Measurements from ENCODE around the gene SURF1.
"Not testable (repeated sequence)": the region's sequence is repeated elsewhere in the genome, so short reads cannot be mapped to it uniquely, and the experiment has no call there.

SURF1 gene

DNA sequence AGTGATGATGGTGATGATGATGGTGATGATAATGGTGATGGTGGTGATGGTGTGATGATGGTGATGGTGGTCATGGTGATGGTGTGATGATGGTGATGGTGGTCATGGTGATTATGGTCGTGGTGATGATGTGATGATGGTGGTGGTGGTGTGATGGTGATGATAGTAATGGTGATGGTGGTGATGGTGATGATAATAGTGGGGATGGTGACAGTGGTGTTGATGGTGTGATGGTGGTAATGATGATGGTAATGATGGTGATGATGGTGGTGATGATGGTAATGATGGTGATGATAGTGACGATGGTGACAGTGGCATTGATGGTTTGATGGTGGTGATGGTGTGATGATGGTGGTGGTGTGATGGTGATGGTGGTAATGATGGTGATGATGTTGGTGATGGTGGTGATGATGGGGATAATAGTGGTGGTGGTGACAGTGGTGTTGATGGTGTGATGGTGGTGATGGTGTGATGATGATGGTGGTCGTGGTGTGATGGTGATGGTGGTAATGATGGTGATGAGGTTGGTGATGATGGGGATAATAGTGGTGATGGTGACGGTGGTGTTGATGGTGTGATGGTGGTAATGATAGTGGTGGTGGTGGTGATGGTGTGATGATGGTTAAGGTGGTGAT, 26.3 kb upstream of the SURF1 start:
- DNase-seq, result no peak

GRCh38 chr9:133380734-133381133, 24.4 kb upstream of the SURF1 start:
- DNase-seq, result no peak

DNA sequence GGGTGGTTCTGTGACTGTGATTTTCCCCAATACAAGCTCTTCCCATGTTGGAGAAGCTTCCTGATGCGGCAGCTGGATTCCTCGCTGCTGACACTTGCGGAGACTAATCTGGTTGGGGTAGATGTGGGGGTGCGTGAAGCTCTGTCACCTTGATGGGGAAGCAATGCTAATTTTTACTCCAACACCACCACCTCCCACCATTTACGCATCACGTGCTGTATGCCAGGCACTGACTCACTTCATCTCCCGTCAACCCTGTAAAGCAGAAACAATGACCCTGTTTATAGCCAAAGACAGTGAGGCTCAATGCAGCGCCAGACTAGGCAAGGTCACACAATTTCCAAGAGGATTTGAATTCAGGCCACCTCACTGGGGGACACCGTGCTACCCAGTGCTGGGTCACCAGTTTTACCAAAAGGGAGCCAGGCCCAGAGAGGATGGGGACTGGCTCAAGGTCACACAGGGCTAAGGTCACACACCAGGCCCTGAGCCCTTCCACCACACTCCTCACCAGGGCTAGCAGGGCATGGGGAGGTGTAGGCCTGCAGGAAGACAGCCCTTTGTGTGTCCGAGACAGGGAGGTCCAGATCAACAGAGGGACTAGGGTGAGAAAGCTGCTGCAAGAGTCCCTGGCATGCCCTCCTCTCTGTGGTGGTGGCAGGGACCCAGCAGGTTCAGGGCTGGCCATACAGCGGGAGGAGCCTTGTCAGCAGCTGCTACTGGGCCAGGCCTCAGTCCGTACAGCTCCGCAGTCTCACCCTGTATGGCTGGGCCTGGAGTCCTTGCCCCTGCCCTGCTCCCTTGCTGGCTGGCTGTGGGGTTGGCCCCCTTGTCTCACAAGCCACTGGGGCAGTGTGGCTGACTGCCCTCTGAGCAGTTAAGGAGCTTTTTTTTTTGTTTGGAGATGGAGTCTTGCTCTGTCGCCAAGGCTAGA, 23.1 kb upstream of the SURF1 start:
- DNase-seq, result no peak

DNA sequence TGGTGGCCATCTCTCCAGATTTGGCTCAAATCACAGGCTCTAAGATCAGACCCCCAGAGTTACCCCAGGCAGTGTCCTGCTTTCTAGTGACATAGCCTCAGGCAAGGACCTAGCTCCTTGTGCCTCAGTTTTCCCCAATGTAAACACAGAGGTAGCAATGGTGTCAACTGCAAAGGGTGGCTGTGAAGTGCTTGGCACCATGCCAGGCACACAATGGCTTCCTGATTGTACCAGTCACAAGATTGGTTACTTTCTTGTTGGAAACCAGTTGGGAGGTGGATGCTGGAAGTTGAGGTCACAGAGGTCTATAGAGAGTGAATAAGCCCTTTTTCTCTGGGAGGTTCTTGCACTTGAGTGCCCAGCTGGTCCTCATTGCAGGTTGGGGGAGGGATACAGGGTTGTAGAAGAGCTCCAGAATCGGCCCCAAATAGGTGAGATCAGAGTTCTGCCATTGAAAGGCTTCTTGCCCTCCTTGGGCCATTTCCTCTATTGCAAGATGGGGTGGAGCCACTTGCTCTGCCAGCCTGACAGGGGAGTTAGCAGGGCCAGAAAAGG, 22.2 kb upstream of the SURF1 start:
- DNase-seq, result no peak

DNA sequence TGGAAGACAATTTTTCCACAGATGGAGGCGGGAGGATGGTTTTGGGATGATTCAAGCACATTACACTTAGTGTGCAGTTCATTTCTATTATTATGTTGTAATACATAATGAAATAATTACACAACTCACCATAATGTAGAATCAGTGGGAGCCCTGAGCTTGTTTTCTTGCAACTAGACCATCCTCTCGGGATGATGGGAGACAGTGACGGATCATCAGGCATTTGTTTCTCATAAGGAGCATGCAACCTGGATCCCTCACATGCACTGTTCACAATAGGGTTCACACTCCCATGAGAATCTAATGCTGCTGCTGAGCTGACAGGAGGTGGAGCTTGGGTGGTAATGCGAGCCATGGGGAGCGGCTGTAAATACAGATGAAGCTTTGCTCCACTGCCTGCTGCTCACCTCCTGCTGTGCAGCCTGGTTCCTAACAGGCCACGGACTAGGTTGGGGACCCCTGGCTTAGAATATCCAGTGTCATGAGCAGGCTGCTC, 21.5 kb upstream of the SURF1 start:
- no peak for DNase-seq

GRCh38 chr9:133377280-133377679, 21.0 kb upstream of the SURF1 start:
- not testable (repeated sequence) for DNase-seq

- peak; percentile 88 to 97 (median 91) for DNase-seq
Measured at GRCh38 chr9:133375724-133376654, 19.7 kb upstream of the SURF1 start, which contains the start of the genes STKLD1 and SURF4. STKLD1 (plus strand) TSS chr9:133376366; CDS start chr9:133376474, 108 bp downstream. SURF4 (minus strand) TSS chr9:133376060; CDS start chr9:133375969, 91 bp downstream.

DNA sequence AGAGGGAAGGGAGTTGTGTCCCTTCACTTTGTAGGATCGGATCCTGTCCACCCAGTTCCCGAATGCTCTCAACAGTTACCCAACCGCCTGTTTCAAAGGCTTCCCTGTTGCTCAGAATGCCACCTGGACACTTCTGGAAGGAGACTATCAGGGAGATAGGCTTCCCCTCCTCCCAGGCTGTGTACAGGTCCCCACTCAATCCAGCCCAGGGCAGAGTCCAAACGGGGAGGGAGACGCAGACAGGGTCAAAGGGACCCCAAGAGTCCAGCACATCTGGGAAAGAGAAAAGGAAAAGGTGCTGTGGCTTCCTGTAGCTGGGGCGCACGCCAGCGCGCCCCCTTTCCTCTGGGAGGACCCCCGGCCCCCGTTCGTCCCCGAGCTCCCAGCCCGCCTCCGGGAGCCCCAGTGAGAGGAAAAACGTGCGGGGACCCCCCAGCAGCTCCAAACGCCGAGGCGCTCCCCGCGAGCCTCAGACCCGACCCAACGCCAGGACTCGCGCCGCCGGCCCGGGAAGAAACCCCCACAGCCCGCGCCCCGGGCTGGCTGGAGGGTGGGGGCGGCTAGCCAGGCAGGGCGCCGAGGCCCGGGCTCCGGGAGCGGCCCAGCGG, 18.9 kb upstream of the SURF1 start:
- peak in 1 of 5 experiments; percentile 38 for DNase-seq

- DNase-seq, result peak in 2 of 5 experiments; percentile 54 to 87
Measured at GRCh38 chr9:133374612-133375115, 18.4 kb upstream of the SURF1 start.

DNA sequence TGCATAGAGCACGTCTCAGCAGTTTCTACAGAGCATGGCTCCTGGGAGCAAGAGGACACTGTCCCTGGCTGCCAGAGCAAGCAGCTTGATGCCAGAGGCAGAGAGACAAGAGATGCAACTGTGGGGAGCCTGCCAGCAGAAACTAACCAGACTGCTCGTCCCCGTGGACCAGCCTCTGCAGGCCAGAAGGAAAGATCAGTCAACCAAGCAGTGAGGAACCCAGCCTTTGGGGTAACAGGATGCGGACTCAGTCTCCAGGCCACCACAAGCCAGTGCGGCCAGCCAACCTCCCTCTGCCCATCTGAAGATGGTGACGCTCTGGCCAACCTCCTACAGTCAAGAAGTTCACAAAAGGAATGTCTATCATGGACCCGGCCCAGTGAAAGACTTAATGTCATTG, 15.9 kb upstream of the SURF1 start:
- DNase-seq, result no peak

DNA sequence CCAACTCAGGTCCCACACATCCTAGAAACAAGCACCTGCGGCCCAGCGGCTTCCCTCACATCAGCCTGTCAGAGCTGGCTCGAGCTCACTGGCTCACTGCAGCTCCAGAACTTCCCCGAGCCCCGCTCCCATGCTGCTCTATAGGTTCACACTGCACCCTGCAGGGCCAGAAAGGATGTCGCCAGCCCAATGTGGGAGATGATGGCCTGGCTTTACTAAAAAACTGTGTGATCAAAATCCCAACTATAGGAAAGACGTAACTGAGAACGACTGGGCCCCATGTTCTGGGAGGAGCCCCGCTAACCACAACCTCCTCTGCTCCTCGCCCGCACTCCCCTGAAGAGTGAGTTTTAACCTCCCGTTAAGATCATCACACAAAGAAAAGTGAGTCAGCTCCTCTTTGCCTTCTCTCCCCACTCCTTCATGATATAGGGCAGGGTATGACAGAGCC, 15.0 kb upstream of the SURF1 start:
- DNase-seq, result peak in 4 of 5 experiments; percentile 58 to 88 (median 72)

DNA sequence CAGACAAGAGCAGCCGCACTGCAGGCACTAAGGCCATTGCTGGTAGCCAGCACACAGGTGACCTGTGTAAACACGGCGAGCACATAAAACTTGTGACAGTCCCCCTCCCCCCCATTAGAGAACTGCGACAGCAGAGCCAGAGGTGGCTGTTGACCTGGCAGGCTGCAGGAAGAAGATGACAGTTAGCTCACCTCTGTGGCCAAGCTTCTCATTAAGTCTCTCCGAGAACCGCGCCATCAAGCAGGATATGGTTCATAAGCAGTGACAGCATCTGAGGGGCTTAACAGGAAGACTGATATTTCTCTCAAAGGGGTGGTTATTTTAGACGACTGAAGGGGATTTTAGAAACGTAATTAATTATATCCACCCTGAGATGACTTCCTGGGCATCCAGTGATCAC, 14.4 kb upstream of the SURF1 start:
- DNase-seq, result peak in 3 of 5 experiments; percentile 26 to 88 (median 75)

- DNase-seq, result peak in 2 of 5 experiments; percentile 64 to 72
Measured at GRCh38 chr9:133369933-133370332, 13.6 kb upstream of the SURF1 start.

DNA sequence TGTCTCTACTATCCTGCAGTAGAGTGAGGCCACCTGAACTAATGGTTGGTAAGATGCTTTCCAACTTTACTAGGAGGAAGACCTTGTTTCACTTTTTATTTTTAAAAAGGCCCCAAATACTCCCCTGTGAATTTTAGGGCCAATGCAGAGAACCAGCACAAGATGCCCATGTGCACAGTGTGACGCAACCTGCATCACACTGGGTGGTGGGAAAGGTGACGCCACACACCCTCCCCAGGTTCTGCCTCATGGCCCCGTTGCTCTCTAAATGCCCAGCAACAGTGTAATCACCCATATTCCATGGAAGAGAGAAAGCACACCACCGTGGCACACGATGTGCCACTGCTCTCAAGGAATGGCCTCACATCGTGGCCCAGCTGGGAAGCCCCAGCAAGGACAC, 13.1 kb upstream of the SURF1 start:
- DNase-seq, result peak in 1 of 5 experiments; percentile 34

DNA sequence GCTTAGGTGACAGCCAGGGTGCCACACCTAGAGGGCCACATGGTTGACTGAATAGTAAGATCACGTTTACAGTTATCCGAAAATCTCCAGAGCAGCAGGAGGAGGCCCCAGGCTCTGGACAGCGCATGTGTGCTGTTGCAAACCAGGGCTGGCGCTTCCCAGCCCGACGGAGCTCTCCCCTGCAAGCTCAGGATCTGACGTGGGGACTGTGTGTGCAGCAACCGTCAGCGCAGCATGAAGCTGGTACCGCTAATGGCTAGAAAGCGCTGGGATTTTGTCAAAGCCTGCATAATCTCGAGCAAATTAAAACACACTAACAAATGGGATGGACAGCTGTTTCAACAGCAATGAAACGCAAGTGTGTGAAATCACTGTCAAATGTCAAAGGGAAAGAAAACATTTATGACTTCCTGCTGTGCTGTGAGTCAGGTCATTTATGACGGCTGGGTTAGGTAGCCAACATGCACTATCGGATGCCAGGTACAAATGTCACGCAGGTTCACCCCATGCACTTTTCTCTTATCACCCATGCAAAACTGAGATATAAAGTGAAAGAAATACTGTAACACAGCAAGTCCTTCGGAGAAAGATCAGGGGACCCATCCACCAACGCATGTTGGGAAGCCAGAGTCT, 12.1 kb upstream of the SURF1 start:
- no peak for DNase-seq

DNA sequence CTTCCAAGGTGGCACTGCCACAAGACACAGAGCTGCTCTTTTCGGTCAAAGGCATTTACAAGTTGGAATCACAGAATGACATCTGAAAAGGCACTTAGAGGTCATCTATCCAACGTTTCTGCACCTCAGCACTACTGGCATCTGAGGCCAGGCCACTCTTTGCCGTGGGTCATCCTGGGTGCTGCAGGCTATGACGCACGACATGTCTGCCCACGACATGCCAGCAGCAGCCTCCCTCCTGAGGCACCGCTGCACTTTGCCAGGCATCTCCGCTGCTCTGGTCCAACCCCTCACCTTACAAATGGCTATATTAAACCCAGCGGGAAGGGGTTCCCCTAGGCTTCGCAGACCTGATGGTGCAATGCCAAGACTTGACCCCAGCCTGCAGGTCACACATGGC, 11.5 kb upstream of the SURF1 start:
- no peak for DNase-seq

- no peak for DNase-seq
Measured at GRCh38 chr9:133367221-133367620, 10.9 kb upstream of the SURF1 start.

GRCh38 chr9:133366435-133366834, 10.1 kb upstream of the SURF1 start:
- no peak for DNase-seq

- DNase-seq, result no peak
Measured at GRCh38 chr9:133362359-133363044, 6.2 kb upstream of the SURF1 start.

DNA sequence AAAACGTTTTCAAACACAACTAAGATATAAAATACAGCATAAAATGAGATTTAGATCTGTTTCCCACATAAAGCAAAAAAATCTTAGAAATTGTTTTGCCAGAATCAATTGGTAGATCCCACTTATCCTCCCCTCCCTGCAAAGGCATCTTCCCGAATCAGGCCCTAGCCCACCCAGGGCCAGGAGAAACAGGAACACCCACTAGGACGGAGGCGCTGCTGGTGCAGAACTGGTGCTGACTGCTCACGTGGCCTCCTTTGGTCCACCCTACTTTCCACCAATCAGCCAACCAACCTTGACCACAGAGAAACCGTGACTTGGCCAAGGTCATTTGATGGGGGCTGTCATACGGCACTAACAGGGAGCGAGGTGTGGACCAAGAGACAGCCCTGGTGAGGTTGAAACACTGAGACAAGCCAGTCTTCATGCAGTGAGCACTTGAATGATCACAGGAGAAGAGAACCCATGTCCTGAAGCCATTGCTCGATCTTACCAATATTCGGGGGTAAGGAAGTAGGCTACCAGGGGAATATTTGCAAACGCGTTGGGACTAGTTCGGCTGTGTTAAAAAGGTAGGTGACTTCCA, 5.3 kb upstream of the SURF1 start:
- no peak for DNase-seq
